ENCODE results near the gene STK4.

- no peak for TF ChIP-seq EZH2 (IDR thresholded peaks at IDR 0.05; ENCODE audit: borderline replicate concordance, low read depth, low read length, poor library complexity, severe bottlenecking)
- TF ChIP-seq, protein P1, sequence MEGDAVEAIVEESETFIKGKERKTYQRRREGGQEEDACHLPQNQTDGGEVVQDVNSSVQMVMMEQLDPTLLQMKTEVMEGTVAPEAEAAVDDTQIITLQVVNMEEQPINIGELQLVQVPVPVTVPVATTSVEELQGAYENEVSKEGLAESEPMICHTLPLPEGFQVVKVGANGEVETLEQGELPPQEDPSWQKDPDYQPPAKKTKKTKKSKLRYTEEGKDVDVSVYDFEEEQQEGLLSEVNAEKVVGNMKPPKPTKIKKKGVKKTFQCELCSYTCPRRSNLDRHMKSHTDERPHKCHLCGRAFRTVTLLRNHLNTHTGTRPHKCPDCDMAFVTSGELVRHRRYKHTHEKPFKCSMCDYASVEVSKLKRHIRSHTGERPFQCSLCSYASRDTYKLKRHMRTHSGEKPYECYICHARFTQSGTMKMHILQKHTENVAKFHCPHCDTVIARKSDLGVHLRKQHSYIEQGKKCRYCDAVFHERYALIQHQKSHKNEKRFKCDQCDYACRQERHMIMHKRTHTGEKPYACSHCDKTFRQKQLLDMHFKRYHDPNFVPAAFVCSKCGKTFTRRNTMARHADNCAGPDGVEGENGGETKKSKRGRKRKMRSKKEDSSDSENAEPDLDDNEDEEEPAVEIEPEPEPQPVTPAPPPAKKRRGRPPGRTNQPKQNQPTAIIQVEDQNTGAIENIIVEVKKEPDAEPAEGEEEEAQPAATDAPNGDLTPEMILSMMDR (conservative IDR thresholded peaks at IDR 0.05; ENCODE audit: low read depth, low read length) = no peak
Measured at GRCh38 chr20:45037050-45037449, 70.7 kb downstream of the STK4 start.
